HG02623 (cell line): ENCODE data around the gene GRPEL1.
A peak's percentile ranks its signal among the peaks of the same experiment; 100 is the strongest.
"Not testable (repeated sequence)": the region's sequence is repeated elsewhere in the genome, so short reads cannot be mapped to it uniquely, and the experiment has no call there.

Experiments used
- ATAC-seq: cut with Tn5 transposase; IDR thresholded peaks from one replicate; pipeline ENCODE4 v1.9.1; 2021; ENCODE audit warnings: moderate library complexity; ENCODE audit not compliant: unreplicated experiment

GRPEL1 gene

DNA sequence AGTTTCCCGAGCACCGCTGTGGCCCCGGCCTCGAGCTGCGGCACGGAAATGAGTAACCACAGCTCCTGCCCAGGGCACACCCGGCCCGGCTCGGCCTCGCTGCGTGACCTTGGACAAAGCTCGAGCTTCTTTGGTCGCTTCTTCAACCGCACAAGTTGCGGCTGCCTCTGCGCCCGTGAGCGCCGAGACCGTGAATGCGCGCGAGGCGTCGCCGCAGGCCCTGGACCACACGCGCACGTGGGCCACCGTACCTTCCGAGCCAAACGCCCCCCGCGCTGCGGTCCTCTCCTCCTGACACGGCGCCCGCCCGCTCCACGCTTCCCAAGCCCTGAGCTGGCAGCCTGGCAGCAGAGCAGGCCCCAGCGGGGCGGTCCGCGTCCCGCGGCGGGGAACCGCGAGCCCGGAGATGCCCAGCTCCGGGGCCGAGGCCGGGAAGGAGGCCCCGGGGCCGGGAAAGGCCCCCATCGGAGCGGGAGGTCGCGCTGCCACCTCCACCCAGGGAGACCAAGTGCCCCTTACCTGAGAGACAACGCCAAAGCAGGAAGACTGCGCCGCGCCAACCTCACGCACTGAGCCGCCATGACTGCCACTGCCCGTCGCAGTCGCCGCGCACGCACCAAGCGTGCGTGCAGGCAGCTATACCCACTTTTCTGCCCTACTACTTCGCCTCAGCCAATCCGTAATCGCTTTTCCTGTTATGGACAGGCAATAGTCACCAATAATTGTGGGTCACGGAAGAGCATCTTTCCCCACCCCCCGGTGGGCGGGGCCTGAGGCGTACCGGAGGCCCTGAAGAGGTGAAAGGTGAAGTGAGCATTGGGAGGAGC, at the start of gene GRPEL1:
Gene GRPEL1, minus strand, starts transcription at position 613 of the 827 bp plus-strand sequence. Its CDS starts 32 bp downstream, at position 581.
- peak; percentile 90 for ATAC-seq

DNA sequence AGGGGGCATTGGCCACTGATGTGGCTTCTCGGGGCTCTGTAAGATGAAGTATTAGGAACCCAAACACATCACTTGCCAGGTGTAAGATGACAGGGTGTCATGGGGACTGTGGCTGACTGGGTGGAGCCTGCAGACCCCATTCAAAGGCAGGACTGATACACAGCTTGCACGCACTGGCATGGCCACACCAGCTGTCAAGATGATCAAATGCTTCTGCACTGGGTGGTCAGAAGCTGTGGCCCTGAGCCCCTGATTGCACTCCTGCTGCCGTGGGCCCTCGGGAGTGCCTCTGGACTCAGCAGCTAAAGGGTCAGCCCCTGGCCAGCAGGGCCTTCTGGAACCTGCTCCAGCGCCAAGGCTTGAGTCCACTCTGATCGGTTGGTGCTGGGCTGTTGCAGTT, 48.8 kb upstream of the GRPEL1 start:
- ATAC-seq, result no peak

DNA sequence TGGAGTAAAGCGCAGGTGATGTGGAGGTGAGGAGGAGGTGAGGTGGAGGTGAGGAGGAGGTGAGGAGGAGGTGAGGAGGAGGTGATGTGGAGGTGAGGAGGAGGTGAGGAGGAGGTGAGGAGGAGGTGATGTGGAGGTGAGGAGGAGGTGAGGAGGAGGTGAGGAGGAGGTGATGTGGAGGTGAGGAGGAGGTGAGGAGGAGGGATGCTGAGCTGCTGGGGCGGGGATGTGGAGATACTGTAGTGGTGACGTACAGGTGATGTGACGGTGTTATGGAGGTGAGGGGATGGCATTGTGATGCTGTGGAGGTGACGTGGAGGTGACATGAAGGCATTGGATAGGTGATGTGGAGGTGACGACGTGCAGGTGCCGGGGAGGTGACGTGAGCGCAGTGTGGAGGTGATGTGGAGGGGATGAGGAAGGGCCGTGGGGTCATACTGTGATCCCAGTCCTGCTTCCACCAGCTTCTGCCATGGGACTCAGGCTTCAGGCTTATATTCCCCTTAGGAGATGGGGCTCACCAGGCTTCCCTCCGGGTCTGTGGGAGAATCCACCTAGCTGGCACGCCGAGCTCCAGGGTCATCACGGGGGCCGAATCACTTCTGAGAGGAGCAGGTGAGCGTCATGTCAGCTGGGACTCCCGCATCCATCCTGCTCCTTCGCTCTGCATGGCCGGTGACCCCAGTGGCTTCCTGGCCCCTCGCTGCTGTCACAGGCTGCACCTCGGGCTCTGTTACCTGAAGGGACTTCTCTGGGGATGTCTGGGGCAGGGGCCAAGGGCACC, 47.9 kb upstream of the GRPEL1 start:
- no peak for ATAC-seq

DNA sequence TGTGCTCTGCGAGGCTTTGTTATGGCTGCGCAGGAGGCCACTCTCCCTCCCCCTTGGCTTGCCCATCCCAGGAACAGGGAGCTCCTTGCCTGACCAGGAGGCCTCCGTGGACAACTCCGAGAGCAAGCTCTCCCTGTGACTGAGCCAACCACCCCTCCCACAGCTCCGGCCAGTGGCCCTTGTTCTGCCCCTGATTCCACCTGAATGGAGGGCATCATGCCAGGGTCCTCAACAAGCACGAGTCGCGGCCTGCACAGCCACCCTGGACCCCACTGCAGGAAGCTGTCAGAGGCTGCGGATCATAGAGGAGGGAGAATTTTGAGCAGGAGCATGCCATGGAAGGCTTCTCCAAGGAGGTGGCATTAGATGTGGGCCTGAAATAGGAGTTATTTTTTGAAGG, 44.8 kb upstream of the GRPEL1 start:
- ATAC-seq, result no peak

DNA sequence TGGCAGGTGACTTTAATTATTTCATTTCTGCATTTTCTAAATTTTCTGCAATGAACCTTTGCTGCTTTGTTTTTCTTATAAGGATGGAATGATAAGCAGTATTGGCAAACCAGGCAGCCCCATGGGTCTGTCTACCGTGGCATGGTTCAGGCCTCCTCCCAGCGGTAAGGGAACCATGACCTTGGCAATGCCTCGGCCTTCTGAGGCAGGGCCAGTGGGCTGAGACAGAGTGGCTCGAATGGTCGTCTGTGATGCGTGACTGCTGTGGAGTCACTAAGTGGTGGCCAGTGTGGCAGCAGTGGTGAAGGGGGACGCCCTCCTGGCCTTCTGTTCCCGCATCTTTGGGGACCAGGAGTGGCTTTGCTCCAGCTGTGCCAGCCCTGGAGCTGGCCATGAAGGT, 43.6 kb upstream of the GRPEL1 start:
- no peak for ATAC-seq

DNA sequence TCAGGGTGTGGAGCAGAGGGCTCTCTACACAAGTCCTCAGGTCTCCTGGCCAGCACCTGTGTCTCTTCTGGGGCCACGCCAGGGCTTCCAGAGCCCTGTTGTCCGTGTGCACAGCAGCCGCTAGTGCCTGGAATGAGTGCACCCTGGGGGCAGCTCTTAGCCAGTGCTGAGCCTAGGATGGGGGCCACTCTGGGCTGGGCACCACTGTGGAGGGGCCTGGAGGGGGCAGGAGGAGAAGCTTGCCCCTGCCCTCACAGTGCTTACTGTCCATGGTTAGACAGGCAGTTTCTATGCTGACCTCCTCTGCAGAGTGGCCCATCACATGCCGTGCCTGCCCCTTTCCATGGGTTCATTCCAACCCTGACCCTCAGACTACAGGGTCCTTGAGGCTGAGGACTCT, 42.7 kb upstream of the GRPEL1 start:
- ATAC-seq, result no peak

DNA sequence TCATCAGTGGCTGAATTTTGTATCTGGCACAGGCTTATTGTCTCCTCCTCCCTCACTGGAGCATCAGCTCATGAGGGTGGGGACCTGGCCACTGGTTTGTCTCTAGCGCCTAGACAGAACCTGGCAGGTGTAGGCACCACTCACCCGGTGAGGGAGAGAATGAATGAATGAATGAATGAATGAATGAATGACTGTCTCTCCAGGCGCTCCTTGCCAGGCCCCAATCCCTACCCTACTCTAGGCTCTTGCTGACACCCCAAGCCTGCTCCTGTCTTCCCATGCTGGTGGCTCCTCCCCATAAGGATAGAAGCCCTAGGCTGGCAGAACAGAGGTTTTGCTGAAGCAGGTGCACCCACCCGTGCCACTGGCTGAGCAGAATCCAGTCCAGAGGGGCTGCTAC, 41.3 kb upstream of the GRPEL1 start:
- no peak for ATAC-seq

DNA sequence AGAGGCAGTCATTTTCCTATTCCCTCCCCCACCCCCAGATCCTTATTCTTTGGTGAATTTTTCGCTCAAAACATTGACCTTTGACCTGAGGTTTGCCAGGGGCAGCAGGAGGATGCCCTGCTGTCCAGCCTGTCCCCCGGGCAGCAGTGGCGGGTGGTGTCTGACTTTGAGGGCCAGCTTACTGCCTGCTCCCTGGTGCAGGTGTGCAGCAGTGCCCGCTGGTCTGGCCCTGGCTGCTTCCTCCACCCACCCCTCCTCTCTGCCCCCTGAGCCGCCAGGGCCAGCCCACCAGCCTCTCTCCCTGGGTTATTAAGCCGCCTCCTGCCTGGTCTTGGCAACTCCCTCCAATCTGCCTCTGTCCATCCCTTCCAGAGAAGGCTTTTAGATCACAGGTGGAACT, 40.8 kb upstream of the GRPEL1 start:
- no peak for ATAC-seq

DNA sequence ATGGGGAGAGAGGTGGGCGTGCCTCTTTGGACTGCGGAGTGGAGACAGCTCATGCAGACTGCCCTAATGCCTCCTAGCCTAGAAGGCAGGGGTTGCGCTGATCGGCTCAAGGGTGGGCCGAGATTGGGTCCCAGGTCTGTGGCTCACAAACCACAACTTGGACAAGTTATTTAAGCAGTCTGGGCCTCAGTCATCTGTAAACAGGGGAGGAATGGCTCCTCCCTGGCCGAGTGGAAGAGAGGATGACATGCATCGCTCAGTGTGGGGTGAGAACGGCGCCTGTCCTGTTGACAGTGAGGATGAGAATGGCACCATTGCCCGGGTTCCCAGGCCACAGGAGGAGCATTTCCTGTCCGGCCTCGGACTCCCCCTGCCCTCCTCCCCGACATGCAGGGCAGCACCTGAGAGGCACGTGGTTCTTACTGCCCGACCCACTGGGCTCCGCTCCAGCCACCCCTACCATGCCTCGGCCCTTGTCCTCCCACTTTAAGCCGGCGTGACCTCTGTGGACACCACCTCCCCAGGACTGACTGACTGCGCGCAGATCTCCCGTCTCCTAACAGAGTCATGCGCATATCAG, 40.3 kb upstream of the GRPEL1 start:
- no peak for ATAC-seq

DNA sequence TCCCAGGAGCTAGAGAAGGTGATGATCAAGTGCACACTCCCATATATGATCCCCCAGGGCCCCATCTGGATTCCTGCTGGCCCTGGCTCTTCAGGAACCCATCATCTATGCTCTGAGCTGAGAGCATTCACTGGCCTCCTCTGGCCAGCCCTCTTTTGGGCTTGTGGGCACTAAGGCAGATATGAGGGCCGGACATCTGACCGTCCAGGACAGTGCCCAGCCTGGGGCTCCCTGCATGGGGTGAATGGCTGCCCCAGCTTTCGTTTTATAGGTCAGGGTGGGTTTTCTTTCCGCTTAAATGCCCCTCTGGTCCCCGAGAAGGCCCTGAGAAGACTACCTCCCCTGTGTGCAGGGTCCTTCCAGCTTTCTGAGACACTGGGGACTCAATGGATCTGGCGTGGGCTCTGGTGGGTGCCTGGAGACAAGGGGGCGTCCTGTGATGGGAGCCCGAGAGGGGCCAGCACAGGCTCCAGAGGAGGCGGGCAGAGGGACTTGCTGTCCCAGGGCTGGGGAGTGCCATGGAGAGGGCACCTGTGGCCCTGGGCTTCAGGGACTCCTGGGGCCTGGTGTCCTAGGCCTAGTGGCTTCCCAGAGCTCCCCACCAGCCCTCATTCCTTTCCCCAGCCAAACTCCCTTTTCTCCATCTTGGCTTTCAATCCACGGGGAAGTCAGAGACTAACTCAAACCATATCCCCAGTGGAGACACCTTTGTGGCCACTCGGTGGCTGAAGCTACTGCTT, 39.5 kb upstream of the GRPEL1 start:
- ATAC-seq, result no peak

DNA sequence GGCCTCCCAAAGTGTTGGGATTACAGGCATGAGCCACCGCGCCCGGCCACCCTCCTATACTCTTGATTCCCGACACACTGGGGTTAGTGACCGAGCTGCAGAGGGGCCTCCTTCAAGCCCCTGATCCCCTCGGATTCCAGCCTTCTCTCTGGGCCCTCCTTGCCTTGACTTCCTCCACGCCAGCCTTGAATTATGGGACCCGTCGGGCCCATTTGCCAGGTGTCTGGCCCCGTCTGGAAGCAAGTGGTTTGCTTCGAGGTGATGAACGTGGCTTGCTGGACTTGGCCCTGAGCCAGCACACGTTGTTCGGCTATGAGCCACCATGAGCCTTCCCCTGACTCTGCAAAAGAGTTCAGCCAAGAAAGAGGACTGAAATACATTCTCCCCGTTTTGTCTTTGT, 37.4 kb upstream of the GRPEL1 start:
- ATAC-seq, result no peak

DNA sequence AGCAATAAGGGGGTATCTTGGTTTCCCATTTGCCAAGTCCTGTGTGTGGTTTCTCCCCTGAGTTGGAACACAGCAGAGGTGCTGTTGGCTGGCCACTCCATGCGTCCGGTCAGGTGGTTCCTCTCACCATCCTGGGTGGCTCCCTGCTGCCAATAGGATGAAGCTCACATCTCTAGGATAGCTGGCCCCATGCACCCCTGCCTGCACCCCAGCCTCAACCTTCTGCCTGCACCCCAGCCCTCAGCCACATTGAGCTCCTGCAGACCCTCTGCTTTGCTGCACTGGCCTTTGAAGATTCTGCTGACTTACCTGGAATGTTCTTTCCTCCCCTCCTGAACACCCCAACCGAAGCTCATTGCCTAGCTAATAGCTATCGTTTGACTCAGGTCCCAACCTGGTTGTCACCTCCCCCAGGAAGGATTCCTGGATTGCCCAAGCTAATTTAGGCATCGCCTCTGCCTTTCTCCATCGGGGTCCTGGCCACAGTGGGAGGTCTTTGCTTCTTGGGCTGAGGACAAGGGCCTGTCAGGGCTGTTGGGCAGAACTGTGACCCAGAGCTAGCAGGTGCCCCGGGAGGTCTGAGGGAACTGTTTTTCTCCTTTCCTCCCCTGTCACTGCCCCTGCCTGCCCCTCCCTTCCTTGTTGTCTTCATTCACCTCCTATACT, 36.6 kb upstream of the GRPEL1 start:
- ATAC-seq, result no peak

DNA sequence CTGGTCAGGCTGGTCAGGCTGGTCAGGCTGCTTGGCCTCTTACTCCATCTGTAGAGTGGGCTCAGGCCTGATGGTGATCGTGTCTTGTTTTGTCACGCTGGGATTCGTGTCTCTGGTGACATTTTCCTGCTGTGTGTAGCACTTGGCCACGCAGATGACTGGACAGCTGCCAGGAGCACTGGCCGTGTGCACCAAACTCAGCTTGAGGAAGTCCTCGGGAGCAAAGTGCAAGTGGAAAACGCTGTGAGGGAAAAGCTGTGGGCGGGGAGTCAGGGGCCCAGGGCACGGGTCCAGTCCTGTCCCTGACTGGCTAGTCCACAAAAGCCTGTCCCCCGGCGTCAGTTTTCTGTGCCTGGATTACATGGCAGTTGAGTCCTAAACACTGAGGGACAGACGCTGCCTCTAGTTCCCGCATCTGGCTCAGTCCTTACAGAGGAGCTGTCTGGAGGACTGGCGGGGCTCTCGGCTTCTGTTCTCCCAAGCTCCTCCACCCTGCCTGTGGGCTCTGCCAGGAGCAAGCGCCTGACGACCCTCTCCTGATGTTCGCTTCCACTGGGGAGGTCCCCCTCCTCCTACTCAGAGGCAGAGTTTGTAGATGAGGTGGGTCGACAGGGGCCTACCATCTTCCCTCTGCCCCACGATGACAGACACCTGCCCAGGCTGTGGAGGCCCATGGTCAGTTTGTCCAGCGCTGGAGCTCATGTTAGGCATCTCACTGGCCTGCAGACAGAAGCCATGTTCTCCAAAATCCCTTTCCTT, 35.9 kb upstream of the GRPEL1 start:
- ATAC-seq, result no peak

DNA sequence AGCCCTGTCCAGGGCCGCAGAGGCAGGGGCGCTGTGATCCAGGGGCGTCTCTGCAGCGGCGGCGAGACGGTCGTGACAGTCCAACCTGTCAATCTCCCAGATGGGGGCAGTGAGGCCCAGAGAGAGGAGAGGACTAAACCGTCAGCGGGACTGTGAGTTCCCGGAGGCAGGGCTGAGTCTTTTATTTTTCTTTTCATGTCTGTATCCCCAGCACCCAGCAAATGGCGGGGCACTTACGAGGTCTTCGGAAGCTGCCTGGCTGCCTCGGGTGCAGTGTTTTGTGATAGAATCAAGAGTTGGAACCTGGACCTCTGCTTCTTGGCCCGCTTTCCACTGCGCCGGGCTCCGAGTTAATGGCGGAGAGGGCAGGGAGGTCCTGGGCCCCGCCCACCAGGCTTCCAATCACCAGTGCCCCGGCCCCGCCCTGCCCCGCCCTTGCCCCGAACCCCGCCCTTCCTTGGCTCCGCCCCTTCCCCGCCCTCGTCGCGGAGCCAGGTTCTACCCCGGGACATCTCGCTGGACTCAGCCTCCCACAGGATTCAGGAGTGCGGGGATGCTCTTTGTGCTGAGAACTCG, 35.3 kb upstream of the GRPEL1 start:
- ATAC-seq, result peak; percentile 74

DNA sequence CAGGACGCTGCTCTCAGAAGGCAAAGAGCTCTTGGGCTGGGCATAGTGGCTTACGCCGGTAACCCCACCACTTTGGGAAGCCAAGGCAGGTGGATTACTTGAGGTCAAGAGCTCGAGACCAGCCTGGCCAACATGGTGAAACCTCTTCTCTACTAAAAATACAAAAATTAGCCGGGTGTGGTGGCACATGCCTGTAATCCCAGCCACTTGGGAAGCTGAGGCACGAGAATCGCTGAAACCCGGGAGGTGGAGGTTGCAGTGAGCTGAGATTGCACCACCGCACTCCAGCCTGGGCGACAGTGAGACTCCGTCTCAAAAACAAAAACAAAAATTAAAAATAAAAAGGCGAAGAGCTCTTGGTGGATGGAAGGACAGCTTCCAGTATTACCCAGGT, 34.6 kb upstream of the GRPEL1 start:
- ATAC-seq, result not testable (repeated sequence)

DNA sequence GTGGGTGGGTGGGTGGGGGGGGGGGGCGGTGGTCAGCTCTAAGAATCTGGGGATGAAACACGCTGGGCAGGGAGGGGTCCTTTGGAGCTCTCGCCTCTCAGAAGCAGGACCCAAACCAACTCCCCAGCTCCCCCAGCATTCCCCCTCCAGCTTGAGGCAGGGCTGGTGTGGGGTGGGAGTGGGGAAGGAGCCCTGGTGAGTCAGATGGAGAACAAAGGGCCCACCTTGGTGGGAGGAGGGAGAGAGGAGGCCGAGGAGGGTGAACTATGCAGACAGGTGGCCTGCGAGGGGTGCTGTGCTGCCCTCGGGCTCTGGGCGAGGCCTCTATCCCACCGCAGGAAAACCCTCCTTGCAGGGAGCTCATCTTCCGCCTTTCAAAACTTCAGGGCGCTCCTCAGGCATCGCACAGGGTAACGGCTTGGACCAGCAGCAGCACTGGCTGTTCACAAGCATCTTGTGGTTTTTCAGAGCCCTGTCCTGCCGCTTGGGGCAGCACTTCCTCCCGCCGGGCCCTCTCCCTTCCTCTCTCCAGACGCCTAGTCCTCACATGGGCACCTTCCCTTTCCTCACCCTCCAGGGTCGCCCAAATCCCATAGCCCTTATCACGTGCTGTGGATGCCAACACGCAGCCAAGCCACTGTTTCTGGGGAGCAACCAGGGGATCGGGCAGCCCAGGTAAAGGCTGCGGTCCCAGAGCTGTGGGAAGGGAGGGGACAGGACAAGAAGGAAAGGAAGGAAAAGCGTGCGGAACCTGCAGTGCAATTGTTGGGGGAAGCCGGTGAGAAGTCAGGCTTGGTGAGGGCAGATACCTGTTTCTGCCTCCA, 34.0 kb upstream of the GRPEL1 start:
- ATAC-seq, result peak; percentile 71

DNA sequence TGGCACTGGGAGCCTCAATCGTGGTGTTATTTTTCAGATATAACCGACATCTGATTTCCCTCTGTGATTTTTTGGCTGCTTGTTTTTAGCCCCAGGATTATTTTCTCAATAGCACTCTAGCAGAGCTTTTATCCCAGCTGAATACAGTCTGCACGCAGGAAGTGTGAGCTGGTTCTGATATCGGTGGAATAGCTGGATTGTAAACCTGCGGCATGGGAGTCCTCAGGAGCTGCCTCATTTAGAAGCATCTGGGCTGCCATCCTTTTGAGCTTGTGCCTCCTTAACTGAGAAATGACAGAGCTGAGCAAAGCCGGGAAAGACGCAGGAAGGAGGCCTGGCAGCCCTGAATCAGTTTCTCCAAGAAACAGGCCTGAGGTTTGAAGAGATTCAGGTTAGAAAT, 28.4 kb upstream of the GRPEL1 start:
- ATAC-seq, result no peak

DNA sequence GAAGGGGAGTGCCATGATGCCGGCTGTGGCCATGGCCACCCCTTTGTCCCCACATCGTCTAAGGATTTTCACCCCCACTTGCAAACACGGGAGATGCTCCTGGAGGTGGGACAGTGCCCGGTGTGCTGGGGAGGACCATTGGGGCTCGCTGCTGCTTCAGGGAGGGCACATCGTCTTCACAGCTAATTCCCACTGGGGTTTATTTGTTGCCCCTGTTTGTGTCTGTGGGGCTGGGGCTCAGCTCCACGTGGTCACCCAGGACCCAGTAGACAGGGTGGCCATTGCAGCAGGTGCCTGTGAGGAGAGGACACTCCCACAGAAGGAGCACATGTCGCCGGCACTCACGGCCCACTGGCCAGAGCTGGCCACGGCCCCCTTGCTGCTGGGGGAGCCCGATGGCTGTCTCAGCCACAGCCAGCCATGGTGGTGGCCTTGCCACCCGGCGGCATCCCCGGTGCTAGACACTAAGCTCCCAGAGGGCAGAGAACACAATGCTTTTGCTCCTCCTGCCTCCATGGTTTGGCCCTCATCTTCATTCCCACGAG, 27.8 kb upstream of the GRPEL1 start:
- no peak for ATAC-seq
